GM13976 (cell line): ENCODE data around the gene LGR4.
"Not testable (repeated sequence)": the region's sequence is repeated elsewhere in the genome, so short reads cannot be mapped to it uniquely, and the experiment has no call there.

Experiments used
- DNase-seq: peaks from one replicate; pipeline ENCODE4 v3.0.0; 2012; ENCODE audit warnings: low spot score
- in situ Hi-C: fragments of 300-500 bp; cut with MboI; formaldehyde crosslinking; loops from one replicate; pipeline ENCODE4 v1.12.0; 2022; ENCODE audit warnings: low sequenced_read_pairs, mixed read lengths, inconsistent platforms; ENCODE audit not compliant: unreplicated experiment
- TF ChIP-seq, protein P1 (sequence below): IDR thresholded peaks from 2 replicates; pipeline ENCODE4 v1.5.1; 2012; ENCODE audit warnings: borderline replicate concordance, mild to moderate bottlenecking; ENCODE audit not compliant: insufficient read depth; ENCODE audit errors: extremely low read depth, missing control alignments, control extremely low read depth

LGR4 gene

DNA sequence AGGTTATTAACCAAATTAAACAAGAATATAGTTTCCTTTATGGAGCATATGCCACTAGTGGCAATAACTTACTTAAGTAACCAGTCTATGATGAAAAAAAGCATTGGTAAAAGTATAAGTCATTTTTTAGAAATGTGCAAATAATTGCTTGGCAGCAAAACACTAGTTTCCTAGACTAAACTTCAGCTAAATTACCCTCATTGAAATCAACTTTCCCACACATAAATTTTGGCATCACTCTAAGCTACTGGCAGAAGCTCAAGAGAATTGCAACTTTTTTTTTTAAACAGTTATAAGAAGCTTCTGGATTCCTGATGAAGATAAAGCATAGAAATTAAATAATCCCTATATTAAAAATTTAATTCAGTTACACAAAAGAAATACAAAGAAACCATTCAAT lies 122.1 kb downstream of the LGR4 start:
- in situ Hi-C loops, result no loop called here
- TF ChIP-seq, protein P1, sequence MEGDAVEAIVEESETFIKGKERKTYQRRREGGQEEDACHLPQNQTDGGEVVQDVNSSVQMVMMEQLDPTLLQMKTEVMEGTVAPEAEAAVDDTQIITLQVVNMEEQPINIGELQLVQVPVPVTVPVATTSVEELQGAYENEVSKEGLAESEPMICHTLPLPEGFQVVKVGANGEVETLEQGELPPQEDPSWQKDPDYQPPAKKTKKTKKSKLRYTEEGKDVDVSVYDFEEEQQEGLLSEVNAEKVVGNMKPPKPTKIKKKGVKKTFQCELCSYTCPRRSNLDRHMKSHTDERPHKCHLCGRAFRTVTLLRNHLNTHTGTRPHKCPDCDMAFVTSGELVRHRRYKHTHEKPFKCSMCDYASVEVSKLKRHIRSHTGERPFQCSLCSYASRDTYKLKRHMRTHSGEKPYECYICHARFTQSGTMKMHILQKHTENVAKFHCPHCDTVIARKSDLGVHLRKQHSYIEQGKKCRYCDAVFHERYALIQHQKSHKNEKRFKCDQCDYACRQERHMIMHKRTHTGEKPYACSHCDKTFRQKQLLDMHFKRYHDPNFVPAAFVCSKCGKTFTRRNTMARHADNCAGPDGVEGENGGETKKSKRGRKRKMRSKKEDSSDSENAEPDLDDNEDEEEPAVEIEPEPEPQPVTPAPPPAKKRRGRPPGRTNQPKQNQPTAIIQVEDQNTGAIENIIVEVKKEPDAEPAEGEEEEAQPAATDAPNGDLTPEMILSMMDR, result no peak
- no peak for DNase-seq

DNA sequence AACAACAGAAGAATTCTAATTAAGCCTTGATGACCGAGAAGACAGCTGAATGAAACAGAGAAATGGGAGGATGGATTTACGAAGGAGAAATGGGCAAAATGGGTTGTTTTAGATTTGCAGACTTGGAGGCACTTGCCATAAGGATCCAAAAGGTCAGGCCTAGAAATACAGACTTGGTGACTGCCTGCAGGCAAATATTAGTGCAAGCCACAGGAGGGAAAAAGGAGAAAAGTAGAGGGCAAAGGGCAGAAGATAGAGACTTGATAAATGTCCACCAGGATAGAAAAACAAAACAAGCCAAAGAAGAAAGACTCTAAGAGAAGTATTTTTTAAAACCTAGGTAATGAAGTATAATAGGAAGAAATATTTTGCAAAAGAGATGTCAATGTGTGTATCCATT lies 122.7 kb downstream of the LGR4 start:
- no peak for DNase-seq
- TF ChIP-seq, protein P1, result no peak
- in situ Hi-C loops, result no loop called here

DNA sequence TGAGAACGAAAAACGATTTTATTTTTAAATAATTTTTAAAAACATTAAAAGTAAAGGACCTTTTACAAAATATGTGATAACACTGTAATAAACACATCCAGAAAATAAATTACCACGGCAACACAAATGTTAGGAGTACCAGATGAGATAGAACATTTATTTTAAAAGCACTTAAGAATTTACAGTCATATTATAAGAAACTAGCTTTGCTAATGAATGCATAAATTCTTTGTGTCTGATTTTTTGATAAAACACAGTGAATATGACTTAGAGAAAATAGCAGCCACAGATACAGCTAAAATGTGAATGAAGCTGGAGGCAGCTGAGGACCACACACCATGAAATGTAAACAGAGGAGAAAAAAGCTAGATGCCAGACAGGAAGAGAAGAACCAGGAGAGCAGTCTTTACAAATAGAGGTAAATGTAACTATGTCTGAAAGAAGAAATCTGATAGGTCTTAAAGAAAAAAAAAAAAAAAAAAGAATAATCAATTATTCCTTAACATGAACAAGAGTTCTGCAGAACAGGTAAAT lies 124.2 kb downstream of the LGR4 start:
- DNase-seq, result no peak
- TF ChIP-seq, protein P1, result no peak
- in situ Hi-C loops, result no loop called here

DNA sequence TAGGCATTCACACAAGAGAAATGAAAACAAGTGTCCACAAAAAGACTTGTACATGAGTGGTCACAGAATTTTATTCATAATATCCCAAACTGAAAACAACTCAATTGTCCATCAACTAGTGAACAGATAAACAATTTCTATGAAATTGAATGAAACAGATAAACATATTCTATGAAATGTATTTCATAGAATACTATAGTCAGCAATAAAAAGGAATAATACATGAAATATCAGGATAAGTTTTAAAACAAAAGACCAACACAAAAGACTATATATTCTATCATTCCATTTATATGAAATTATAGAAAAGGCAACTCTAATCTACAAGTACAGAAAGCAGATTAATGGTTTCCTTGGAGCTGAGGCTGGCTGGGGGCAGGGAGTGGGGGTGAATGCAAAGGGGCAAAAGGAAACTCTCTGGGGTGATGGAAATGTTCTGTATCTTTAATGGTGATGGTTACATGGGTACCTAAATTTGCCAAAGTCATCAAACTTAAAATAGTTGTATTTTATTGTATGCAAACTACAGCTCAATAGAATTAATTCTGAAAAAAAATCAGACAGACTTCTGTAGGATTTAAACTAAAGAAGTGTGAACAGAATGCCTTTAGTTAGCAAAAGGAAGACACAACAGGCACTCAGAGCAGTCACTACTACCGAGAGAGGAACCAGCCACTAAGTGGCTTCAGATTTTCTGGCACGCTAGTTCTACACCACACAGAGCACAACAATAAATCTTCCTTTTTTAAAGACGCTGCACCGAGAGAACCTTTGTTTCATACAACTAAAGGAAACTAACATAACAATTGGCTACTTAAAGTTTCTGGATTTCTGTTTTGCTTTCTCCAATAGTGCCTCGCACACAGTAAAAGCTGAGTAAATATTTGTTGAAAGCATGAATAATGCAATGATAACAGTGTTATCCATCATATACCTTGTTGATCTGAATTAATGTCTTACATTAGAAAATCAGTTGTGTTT lies 124.9 kb downstream of the LGR4 start:
- in situ Hi-C loops, result no loop called here
- TF ChIP-seq, protein P1, result no peak
- no peak for DNase-seq

DNA sequence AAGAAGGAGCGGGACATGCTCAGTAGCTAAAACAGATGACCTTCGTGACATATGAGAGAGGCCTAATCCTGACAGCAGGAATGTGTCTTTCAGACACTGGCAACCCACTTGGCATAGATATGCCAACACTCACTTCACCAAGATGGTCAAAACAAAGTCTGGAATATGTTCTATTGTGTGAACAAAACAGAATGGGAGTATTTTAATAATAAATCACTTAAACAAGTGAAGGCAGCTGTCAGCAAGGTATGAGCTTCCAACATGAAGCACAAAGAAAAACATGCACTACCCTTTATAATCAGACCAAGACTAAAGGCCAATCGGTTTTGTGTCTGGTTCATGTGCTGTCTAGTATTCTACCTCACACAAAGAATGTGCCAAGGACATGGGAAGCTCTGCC lies 132.6 kb downstream of the LGR4 start:
- TF ChIP-seq, protein P1, result no peak
- no peak for DNase-seq
- in situ Hi-C loops, result no loop called here

DNA sequence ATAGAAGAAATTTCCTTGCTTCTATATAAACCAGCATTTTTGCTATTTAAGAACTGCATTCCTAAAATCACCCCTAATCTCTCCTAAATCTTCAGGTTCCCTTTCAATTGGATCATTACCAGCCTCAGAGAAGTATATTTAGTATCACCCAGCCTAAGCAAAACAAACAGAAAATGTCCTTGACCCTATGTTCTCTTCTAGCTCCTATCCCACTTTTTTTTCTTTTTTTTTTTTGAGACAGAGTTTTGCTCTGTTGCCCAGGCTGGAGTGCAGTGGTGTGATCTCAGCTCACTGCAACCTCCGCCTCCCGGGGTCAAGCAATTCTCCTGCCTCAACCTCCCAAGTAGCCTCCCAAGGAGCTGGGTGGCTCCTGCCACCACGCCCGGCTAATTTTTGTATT lies 137.8 kb downstream of the LGR4 start:
- in situ Hi-C loops, DNase-seq: not testable (repeated sequence)

DNA sequence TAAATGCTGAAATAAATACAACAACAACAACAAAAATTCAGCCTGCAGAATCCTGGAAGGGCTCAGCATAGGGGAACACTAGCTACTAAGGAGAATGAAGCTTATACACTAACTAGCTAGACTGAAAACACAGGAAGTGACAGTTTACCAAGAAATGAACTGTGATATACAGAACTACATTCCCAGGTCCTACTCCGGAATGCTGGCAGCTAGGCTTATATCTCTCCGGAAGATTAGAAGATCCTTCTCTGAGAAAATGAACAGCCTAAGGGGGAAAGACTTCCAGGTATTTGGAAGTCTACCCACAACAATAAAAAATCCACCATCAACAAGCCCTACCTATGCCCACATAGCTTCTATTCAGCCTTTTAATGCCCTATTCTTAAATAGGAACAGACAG lies 140.6 kb downstream of the LGR4 start:
- in situ Hi-C loops, result no loop called here
- TF ChIP-seq, protein P1, result no peak
- DNase-seq, result no peak
